Adipocyte (in vitro differentiated cells): Measurements from ENCODE around the gene GRIN2A.

Experiments used
- DNase-seq: peaks from one replicate; pipeline ENCODE4 v3.0.0-alpha.2; 2015; ENCODE audit warnings: low read depth
- H3K27me3 ChIP-seq: replicated peaks from 2 replicates; pipeline ENCODE4 v1.7.0; 2013; ENCODE audit warnings: mild to moderate bottlenecking, low read length, moderate library complexity; ENCODE audit not compliant: control insufficient read depth, insufficient read depth
- H3K36me3 ChIP-seq: 2 replicates; pipeline ENCODE4 v1.7.0; 2013; ENCODE audit warnings: low read length, mild to moderate bottlenecking, moderate library complexity; ENCODE audit not compliant: control insufficient read depth, insufficient read depth, severe bottlenecking
- H3K4me1 ChIP-seq: 2 replicates; pipeline ENCODE4 v1.7.0; 2013; ENCODE audit warnings: mild to moderate bottlenecking, low read length, moderate library complexity; ENCODE audit not compliant: control insufficient read depth, insufficient read depth
- H3K4me3 ChIP-seq: 2 replicates; pipeline ENCODE4 v1.7.0; 2013; ENCODE audit warnings: mild to moderate bottlenecking, low read length, moderate library complexity
- H3K9ac ChIP-seq: 2 replicates; pipeline ENCODE4 v1.7.0; 2013; ENCODE audit warnings: mild to moderate bottlenecking, low read length, moderate library complexity
- H3K9me3 ChIP-seq: 2 replicates; pipeline ENCODE4 v1.7.0; 2013; ENCODE audit warnings: mild to moderate bottlenecking, low read length, moderate library complexity; ENCODE audit not compliant: control insufficient read depth

Gene GRIN2A

DNA sequence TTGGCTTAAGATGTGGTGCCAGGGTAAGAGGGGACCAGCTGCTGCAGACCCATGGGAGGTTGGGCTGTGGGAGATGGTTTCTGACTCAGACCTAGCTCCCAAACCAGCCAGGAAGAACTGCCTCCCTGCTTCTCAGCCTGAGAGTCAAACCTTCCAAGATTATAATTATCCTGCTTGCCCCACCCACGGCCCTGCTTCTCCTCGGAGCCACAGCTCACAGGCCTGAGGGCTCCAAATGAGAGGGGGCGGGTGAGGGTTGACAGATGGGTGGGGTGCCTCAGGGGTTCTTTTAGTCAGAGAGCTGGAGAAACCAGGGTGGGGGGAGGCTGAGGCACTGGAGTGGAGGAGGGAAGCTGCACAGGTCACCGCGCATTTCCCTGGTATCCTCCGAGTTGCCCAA is 28.7 kb upstream of the GRIN2A start:
- no peaks in the 10 kb centered on the region for H3K36me3 ChIP-seq
- H3K9ac ChIP-seq, result no peak overlapping the region
- H3K4me3 ChIP-seq, result no peak overlapping the region
- peaks cover 18% of the 10 kb centered on the region for H3K27me3 ChIP-seq
- DNase-seq, result no peak
- H3K9me3 ChIP-seq, result peaks cover 1% of the 10 kb centered on the region
- H3K4me1 ChIP-seq, result no peaks in the 10 kb centered on the region

- H3K4me3 ChIP-seq, result no peak overlapping the region
- H3K27me3 ChIP-seq, result peaks cover under 1% of the 10 kb centered on the region
- H3K36me3 ChIP-seq, result no peaks in the 10 kb centered on the region
- H3K9ac ChIP-seq, result no peak overlapping the region
- H3K4me1 ChIP-seq, result no peaks in the 10 kb centered on the region
- H3K9me3 ChIP-seq, result peaks cover 9% of the 10 kb centered on the region
- DNase-seq, result no peak
Observed at GRCh38 chr16:10206865-10207264, 24.6 kb upstream of the GRIN2A start.

DNA sequence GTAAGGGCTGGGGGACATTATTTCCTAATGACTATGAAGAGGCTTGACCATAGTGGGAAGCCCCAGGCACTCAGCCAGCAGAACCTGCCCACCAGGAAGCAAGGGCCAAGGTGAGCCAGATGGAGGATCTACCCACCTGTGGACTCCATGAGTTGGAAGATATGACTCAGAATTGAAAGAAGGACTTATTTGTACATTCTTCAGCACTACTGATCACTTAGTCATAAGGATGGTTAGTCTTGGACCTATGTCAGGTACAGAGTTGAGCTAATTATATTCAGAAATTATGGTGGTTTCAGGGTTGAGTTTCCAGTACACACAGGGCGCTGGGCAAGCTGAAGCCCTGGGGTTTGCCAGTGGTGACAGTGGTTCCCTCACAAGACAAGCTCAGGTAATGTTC is 24.0 kb upstream of the GRIN2A start:
- Histone ChIP-seq H3K9me3 (peaks cover 9% of the 10 kb centered on the region), H3K36me3 (no peaks in the 10 kb centered on the region), H3K4me3 (no peak overlapping the region), H3K27me3 (peaks cover 6% of the 10 kb centered on the region), H3K9ac (no peak overlapping the region), H3K4me1 (no peaks in the 10 kb centered on the region)
- DNase-seq, result no peak

DNA sequence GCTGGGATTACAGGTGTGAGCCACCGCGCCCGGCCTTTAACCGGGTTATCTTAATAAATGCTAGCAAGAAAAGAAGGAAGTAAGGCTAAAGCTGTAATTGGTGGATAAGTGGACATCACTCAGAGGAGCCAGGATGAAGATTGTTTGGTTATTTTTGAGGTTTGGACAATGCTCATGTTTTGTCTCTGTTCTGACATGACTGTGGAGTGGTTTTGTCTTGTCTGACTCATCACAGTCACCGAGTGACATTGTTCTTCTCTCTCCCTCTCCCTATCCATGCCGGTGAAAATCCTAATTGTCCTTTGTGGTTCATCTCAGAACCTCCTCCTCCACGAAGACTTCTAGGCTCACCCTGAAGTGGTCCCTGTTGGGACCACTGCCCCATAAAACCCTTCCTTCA is 23.5 kb upstream of the GRIN2A start:
- DNase-seq, result no peak
- Histone ChIP-seq H3K4me3 (no peak overlapping the region), H3K36me3 (no peaks in the 10 kb centered on the region), H3K9me3 (peaks cover 9% of the 10 kb centered on the region), H3K27me3 (peaks cover 6% of the 10 kb centered on the region), H3K9ac (no peak overlapping the region), H3K4me1 (no peaks in the 10 kb centered on the region)

DNA sequence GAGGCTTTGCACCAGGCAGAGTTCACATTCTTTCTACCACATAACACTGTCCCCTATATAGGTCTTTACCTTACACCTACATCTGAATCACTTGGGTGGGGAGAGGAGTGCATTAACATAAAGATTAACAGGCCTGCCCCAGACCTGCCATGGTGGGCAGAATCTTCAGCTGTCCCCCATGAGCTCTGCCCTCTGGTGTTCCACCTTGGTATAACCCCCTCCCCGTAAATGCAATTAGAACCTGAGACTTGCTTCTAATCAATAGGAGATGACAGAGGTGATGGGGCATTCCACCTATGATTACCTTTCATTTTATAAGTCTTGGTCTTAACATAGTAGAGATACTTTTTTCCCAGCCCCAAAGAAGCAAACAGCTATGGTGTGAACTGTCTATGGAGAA is 20.4 kb upstream of the GRIN2A start:
- H3K4me1 ChIP-seq, result no peaks in the 10 kb centered on the region
- H3K9me3 ChIP-seq, result peaks cover 9% of the 10 kb centered on the region
- no peak overlapping the region for H3K4me3 ChIP-seq
- DNase-seq, result no peak
- peaks cover 10% of the 10 kb centered on the region for H3K27me3 ChIP-seq
- no peaks in the 10 kb centered on the region for H3K36me3 ChIP-seq
- no peak overlapping the region for H3K9ac ChIP-seq

DNA sequence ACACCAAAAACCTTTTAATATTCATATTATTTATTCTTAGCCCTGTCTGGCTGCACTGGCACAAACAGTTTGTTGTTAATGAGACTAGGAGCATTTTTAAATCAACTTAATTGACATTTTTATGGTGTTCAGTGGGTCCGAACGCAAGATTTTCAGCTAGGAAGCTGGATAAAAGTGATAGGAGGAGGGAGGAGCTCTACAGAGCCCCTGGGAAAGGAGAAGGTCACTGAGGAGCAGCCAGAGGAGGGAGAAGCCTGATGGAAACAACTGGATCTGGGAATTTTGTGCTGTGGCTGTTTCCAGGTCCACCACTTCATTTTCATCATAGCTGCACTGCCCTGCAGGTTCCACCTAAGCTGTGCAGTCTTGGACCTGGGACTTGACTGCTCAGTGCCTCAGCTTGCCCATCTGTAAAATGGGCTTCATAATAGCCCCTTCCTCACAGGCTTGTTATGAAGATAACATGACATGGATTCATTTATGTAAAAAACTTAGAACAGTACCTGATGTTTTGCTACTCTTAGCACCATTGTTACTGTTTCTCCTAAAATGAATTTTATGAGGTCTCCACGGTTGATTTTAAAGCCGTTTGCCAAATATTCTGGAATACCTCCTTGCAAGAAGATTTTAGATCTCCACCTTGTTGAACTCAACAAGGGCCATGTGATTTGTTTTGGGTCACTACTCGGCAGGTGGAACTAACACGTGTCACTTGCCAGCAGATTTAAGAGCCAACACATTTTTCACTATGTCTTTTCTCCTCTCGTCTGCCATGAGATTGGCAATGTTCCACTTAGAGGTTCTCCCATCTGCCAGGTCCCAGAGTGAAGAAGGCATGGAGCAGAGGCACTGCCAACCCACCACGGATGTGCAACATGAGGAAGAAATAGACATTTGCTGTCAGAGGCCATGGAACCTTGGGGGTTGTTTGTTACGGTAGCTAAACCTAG is 18.7 kb upstream of the GRIN2A start:
- Histone ChIP-seq H3K27me3 (peaks cover 18% of the 10 kb centered on the region), H3K36me3 (no peaks in the 10 kb centered on the region), H3K4me3 (no peak overlapping the region), H3K9ac (no peak overlapping the region), H3K9me3 (peaks cover 7% of the 10 kb centered on the region), H3K4me1 (no peaks in the 10 kb centered on the region)
- DNase-seq, result no peak

DNA sequence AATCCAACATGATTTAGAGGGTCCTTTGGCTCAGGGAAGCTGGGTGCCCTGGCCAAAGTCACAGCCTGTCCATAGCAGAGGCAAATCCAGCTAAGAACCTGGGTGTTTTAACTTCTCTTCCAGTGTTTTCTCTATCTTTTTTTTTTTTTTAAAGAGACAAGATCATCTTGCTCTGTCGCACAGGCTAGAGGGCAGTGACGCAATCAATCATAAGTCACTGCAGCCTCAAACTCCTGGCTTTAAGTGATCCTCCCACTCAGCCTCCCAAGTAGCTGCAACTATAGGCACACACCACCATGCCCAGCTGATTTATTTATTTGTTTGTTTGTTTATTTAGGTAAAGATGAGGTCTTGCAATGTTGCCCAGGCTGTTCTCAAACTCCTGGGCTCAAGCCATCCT is 14.8 kb upstream of the GRIN2A start:
- Histone ChIP-seq H3K9ac (no peak overlapping the region), H3K9me3 (no peaks in the 10 kb centered on the region), H3K36me3 (no peaks in the 10 kb centered on the region), H3K4me3 (no peak overlapping the region), H3K27me3 (peaks cover 24% of the 10 kb centered on the region), H3K4me1 (no peaks in the 10 kb centered on the region)
- DNase-seq, result no peak

DNA sequence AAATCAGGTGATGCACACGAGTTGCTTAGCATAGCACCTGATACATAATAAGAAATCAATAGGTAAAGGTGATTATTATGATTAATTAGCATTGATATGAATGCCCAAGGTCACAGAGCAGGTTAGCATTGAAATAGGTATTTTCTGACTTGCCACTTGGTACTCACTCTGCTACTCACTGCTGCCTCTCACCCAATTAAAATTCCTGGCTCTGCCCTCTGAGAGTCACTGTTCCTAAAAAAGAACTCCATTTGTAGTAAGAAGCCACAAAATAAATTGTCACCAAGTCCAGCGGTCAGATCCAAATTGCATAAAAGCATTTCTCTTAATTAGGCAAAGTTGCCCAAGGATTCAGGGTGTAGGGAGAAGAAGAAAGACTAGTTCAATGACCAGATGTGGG is 8.9 kb upstream of the GRIN2A start:
- no peak overlapping the region for H3K9ac ChIP-seq

DNA sequence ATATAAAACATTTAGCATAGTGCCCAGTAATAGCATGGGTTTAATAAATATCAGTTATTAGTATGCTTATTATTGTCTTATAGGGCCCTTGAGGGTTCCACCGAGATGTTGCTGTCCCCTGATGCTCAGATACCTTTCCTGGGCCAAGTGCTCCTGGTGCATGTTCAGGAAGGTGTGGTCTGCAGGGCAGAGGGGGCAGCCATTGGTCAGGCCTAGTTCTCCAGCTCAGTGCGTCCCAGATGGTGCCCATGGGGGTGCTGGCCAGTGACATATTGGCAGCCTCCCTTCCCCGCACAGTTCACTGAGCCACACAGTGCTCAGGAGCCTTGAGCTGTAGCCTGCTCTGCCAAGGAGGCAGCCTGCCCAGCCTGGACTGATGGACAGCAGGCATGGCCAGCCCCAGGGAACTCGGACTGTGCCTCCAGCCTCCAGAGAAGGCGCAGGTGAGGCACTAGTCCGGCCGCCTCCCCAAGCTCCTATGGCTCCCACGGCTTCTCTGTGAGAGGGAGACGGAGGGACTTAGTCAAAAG is 7.7 kb upstream of the GRIN2A start:
- Histone ChIP-seq H3K27me3 (peaks cover under 1% of the 10 kb centered on the region), H3K36me3 (no peaks in the 10 kb centered on the region), H3K9me3 (no peaks in the 10 kb centered on the region), H3K4me1 (no peaks in the 10 kb centered on the region), H3K9ac (no peak overlapping the region), H3K4me3 (no peak overlapping the region)
- no peak for DNase-seq

More for the DNA sequence above, 8.9 kb upstream of the GRIN2A start:
- peaks cover 7% of the 10 kb centered on the region for H3K27me3 ChIP-seq
- H3K4me3 ChIP-seq, result no peak overlapping the region
- no peaks in the 10 kb centered on the region for H3K4me1 ChIP-seq
- H3K9me3 ChIP-seq, result no peaks in the 10 kb centered on the region
- no peak for DNase-seq
- no peaks in the 10 kb centered on the region for H3K36me3 ChIP-seq

GRCh38 chr16:10188236-10188635 is 6.0 kb upstream of the GRIN2A start:
- Histone ChIP-seq H3K4me1 (no peaks in the 10 kb centered on the region), H3K36me3 (no peaks in the 10 kb centered on the region), H3K9ac (no peak overlapping the region), H3K9me3 (no peaks in the 10 kb centered on the region), H3K4me3 (no peak overlapping the region), H3K27me3 (peaks cover 10% of the 10 kb centered on the region)
- DNase-seq, result no peak

DNA sequence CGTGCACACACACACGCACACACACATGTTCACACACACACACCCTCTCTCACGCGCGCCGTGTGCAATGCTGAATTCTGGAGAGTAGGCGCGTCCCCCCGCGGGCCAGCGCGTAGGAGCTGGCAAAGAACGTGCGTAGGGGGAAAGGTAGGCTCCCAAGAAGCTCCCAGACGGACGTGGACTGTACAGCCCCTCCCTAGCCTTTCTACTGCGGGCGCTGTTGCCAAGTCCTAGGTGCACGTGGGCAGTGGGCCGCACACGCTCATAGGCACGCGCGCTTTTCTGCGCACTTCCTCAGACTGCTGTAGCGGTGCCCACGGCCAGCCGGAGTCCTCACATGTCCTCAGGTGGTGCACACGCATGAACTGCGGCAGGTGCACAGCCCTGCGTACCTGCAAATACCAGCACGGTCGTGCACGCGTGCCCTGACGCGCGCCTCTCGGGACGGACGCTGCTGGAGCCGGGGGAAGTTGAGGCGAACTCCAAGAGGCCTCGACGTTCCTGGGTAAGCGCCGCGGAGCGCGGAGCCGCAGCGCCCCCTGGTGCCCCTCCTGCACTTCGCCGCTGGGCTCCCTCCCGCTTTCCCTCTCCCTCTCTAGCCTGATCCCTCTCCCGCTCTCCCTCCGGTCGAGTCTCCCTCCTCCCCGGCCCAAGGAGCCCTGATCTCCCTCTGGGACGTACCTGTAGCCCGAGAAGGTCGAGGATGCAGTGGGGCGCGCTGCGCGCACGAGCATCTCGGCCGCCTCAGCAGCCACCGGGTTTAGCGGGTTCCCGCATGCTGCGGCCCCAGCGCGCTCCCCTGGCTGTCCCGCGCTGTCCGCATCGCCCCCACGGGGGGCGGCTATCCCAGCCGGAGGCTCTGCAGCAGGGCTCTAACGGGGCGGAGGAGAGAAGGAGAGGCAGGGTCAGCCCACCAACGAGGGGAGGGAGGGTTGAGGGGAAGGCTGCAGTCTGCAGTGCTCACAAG is 749 bp downstream of the GRIN2A start:
- peak overlapping the region; percentile 48 for H3K9ac ChIP-seq
- H3K27me3 ChIP-seq, result peaks cover 10% of the 10 kb centered on the region
- H3K9me3 ChIP-seq, result no peaks in the 10 kb centered on the region
- DNase-seq, result peak; percentile 75
- H3K4me1 ChIP-seq, result peaks cover 12% of the 10 kb centered on the region
- no peaks in the 10 kb centered on the region for H3K36me3 ChIP-seq
- peak overlapping the region; percentile 72 for H3K4me3 ChIP-seq
